Stomach (tissue), 4 donors: ENCODE data around the gene ICAM5.

Experiments
- CTCF ChIP-seq, 7 experiments: fragments of 450-650 bp in 4 of 7; fragments of 200-600 bp in 3 of 7; sonication (generic) in 3 of 7; IDR thresholded peaks; one replicate each; pipeline ENCODE4 v1.5.1; 2016 to 2019; ENCODE audit warnings: antibody characterized with exemption in 7 of 7, control low read depth in 2 of 7, mild to moderate bottlenecking in 1 of 7
- POLR2A ChIP-seq, 4 donors: fragments of 450-650 bp; IDR thresholded peaks; one replicate each; pipeline ENCODE4 v1.6.1; 2016; ENCODE audit warnings: antibody characterized with exemption in 4 of 4, control low read depth in 2 of 4, mild to moderate bottlenecking in 1 of 4, moderate library complexity in 1 of 4
- POLR2AphosphoS5 ChIP-seq, 3 donors: sonication (generic); formaldehyde crosslinking; IDR thresholded peaks; one replicate each; pipeline ENCODE4 v1.6.1; 2016; ENCODE audit warnings: antibody characterized with exemption in 3 of 3

- no peak for TF ChIP-seq CTCF (IDR thresholded peaks at IDR 0.05)
- TF ChIP-seq POLR2A (IDR thresholded peaks at IDR 0.05), result no peak
- no peak for TF ChIP-seq POLR2AphosphoS5 (IDR thresholded peaks at IDR 0.05)
Measured at GRCh38 chr19:10288662-10289166, 1.0 kb upstream of the ICAM5 start.
